ENCODE measurements around the gene ALK. TPM values are rescaled to one million over a fixed set of nuclear protein-coding genes. Genes with fewer than 3 reads are reported as not detected.

The ALK gene
- total RNA-seq, 1 experiment from 2014 or later = not detected

DNA sequence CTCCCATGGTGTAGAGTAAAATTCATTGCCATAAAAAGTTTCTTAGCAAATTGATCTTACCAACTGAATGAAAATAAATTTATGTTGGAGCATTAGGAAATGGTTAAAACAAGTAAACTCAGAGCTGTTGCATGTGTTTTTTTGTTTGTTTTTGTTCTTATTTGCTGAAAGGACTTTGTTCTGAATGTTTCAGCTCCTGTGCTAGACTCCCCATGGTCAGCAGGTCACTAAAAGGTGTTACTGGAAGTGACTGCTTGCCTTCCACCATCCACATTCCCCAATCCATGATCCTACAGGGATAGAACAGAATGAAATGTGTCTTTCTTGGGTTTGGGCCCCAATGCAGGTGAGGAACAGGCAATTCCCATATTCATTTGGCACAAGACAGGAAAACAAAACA, 101.8 kb downstream of the ALK start:
- H2AFZ ChIP-seq (ENCODE audit: low read length) = no peak overlapping the region
- Mint-ChIP-seq H3K27ac (no peak overlapping the region), H3K4me1 (peaks cover 8 to 12% of the 10 kb centered on the region in 2 experiments), H3K9me3 (peaks cover 13 to 19% of the 10 kb centered on the region in 2 experiments; a peak in 4 of 5 replicates), H3K36me3 (ENCODE audit: insufficient read depth in 1 of 3, low read depth in 3 of 3) (peaks cover 0 to 17% (median 14%) of the 10 kb centered on the region in 3 experiments; a peak in 6 of 7 replicates), H3K4me3 (no peak overlapping the region), H3K27me3 (ENCODE audit: low read depth) (no peaks in the 10 kb centered on the region; the same call in none of the 2 replicates)
- no peak for TF ChIP-seq CTCF (conservative IDR thresholded peaks at IDR 0.05)
- H3K18ac ChIP-seq (ENCODE audit: insufficient read length, low read depth, low read length) = no peak overlapping the region
- no peaks in the 10 kb centered on the region for H4K20me1 ChIP-seq (ENCODE audit: control insufficient read depth, insufficient read depth, insufficient read length)
- no peaks in the 10 kb centered on the region for H3K79me2 ChIP-seq (ENCODE audit: insufficient read depth, low read length)
- no peak overlapping the region for H2BK5ac ChIP-seq (ENCODE audit: insufficient read length, low read length)
- no peak overlapping the region for H2BK12ac ChIP-seq (ENCODE audit: insufficient read length, low read depth, low read length)
- no peaks in the 10 kb centered on the region for H3K27me3 ChIP-seq (ENCODE audit: insufficient read depth, low read length)
- no peak overlapping the region for H3K23ac ChIP-seq (ENCODE audit: insufficient read length, low read depth, low read length)
- H4K5ac ChIP-seq (ENCODE audit: insufficient read length, low read depth, low read length) = no peak overlapping the region
- no peak for DNase-seq
- H3K9ac ChIP-seq (ENCODE audit: extremely low read depth, insufficient read length, low read length) = no peak overlapping the region
- no peak overlapping the region for H3K4ac ChIP-seq (ENCODE audit: low read depth, low read length)
- no peak overlapping the region for H3K14ac ChIP-seq (ENCODE audit: insufficient read depth, low read length)
- H3K56ac ChIP-seq (ENCODE audit: insufficient read length, low read depth, low read length) = no peak overlapping the region
- H2BK120ac ChIP-seq (ENCODE audit: low read depth, low read length, poor library complexity, severe bottlenecking) = no peak overlapping the region
- no peak overlapping the region for H3T11ph ChIP-seq (ENCODE audit: low read length)
- H2BK15ac ChIP-seq (ENCODE audit: low read depth, low read length) = no peak overlapping the region
- no peak overlapping the region for H3K4me2 ChIP-seq (ENCODE audit: insufficient read depth, insufficient read length, low read length)
- H3K79me1 ChIP-seq (ENCODE audit: insufficient read depth, low read depth, low read length, poor library complexity, severe bottlenecking) = no peaks in the 10 kb centered on the region
- no peak overlapping the region for H4K8ac ChIP-seq (replicated peaks; ENCODE audit: insufficient read length, low read depth, low read length)
- no peaks in the 10 kb centered on the region for H3K23me2 ChIP-seq (ENCODE audit: insufficient read length, low read depth, low read length, poor library complexity, severe bottlenecking)
- H2AK5ac ChIP-seq (ENCODE audit: insufficient read length, low read length) = no peak overlapping the region
- 0 out of 2 replicates have a peak, but pooled peaks cover 5% of the 10 kb centered on the region for H3K4me1 ChIP-seq (ENCODE audit: insufficient read depth, low read length)
- no peak overlapping the region for H3K27ac ChIP-seq (ENCODE audit: insufficient read length, low read depth, low read length)
- H2BK20ac ChIP-seq (ENCODE audit: low read depth, low read length, poor library complexity, severe bottlenecking) = no peak overlapping the region
- no peak overlapping the region for H4K91ac ChIP-seq (ENCODE audit: insufficient read length, low read depth, low read length)
- H3K9me3 ChIP-seq (ENCODE audit: control insufficient read depth, low read depth, low read length) = no peaks in the 10 kb centered on the region
